Hepatocyte (in vitro differentiated cells): ENCODE results near the gene PCBP1. TPM values are rescaled to one million over a fixed set of nuclear protein-coding genes. Genes with fewer than 3 reads are reported as not detected.
A peak's percentile ranks its signal among the peaks of the same experiment; 100 is the strongest.
"Not testable (repeated sequence)": the region's sequence is repeated elsewhere in the genome, so short reads cannot be mapped to it uniquely, and the experiment has no call there.

Source experiments
- DNase-seq: peaks from one replicate; pipeline ENCODE4 v3.0.0-alpha.2; 2016; ENCODE audit warnings: low spot score
- H2AFZ ChIP-seq: fragments of 200-600 bp; sonication (generic); 2 replicates; pipeline ENCODE4 v1.6.0; 2016; ENCODE audit warnings: antibody characterized with exemption, mild to moderate bottlenecking
- H3K27ac ChIP-seq: fragments of 200-600 bp; sonication (generic); 2 replicates; pipeline ENCODE4 v1.5.1; 2016; ENCODE audit warnings: mild to moderate bottlenecking
- H3K27me3 ChIP-seq: fragments of 200-600 bp; sonication (generic); 2 replicates; pipeline ENCODE4 v1.6.1; 2016
- H3K36me3 ChIP-seq: fragments of 200-600 bp; sonication (generic); replicated peaks from 2 replicates; pipeline ENCODE4 v1.5.1; 2016; ENCODE audit warnings: low read depth; ENCODE audit not compliant: insufficient read depth
- H3K4me1 ChIP-seq: fragments of 200-600 bp; sonication (generic); 2 replicates; pipeline ENCODE4 v1.5.1; 2016; ENCODE audit warnings: mild to moderate bottlenecking, moderate library complexity; ENCODE audit not compliant: insufficient read depth
- H3K4me2 ChIP-seq: fragments of 200-600 bp; sonication (generic); 2 replicates; pipeline ENCODE4 v1.6.0; 2016
- H3K4me3 ChIP-seq: fragments of 200-600 bp; sonication (generic); 2 replicates; pipeline ENCODE4 v1.5.1; 2016; ENCODE audit warnings: mild to moderate bottlenecking
- H3K79me2 ChIP-seq: fragments of 200-600 bp; sonication (generic); 2 replicates; pipeline ENCODE4 v1.6.0; 2017; ENCODE audit warnings: mild to moderate bottlenecking
- H3K9me2 ChIP-seq: fragments of 200-600 bp; sonication (generic); replicated peaks from 2 replicates; pipeline ENCODE4 v1.6.0; 2017; ENCODE audit warnings: mild to moderate bottlenecking; ENCODE audit not compliant: insufficient read depth
- H3K9me3 ChIP-seq: fragments of 200-600 bp; sonication (generic); 2 replicates; pipeline ENCODE4 v1.5.1; 2016; ENCODE audit warnings: low read depth, mild to moderate bottlenecking
- H4K20me1 ChIP-seq: fragments of 200-600 bp; sonication (generic); 2 replicates; pipeline ENCODE4 v1.6.0; 2016; ENCODE audit warnings: mild to moderate bottlenecking; ENCODE audit not compliant: insufficient read depth, poor library complexity, severe bottlenecking
- EZH2 ChIP-seq: fragments of 200-600 bp; sonication (generic); IDR thresholded peaks from 2 replicates; pipeline ENCODE4 v1.6.1; 2016; ENCODE audit warnings: antibody characterized with exemption, mild to moderate bottlenecking, borderline replicate concordance
- EZH2phosphoT487 ChIP-seq: fragments of 200-600 bp; sonication (generic); IDR thresholded peaks from one replicate; pipeline ENCODE4 v1.6.1; 2018; ENCODE audit warnings: antibody characterized with exemption, mild to moderate bottlenecking, low read depth, moderate library complexity; ENCODE audit not compliant: unreplicated experiment, severe bottlenecking
- WGBS: methylation state at CpG from one replicate; pipeline ENCODE4 v1.1.6; 2016; ENCODE audit warnings: low lambda C conversion rate; ENCODE audit errors: missing lambda C conversion rate; 5-methylcytosine and 5-hydroxymethylcytosine counted together
- polyA plus RNA-seq: library from polyadenylated mRNA; unstranded; fragments of >200 nt; fragmentation: Nextera tagmentation; extraction: Ambion mirVana; gene quantifications from 2 replicates; pipeline ENCODE4 v1.2.1, GENCODE V29; 2016
- total RNA-seq: library from RNA; depleted of rRNA; stranded (reverse); fragments of >200 nt; gene quantifications from 2 replicates; pipeline ENCODE4 v1.2.3, GENCODE V29; 2014
- TF ChIP-seq, protein P1 (sequence below): fragments of 200-600 bp; sonication (generic); IDR thresholded peaks from 2 replicates; pipeline ENCODE4 v1.5.1; 2016; ENCODE audit warnings: antibody characterized with exemption, mild to moderate bottlenecking; ENCODE audit not compliant: poor library complexity

Gene PCBP1
- total and polyA plus RNA-seq, 2 experiments from 2014 or later, result 97.1 to 183 TPM

DNA sequence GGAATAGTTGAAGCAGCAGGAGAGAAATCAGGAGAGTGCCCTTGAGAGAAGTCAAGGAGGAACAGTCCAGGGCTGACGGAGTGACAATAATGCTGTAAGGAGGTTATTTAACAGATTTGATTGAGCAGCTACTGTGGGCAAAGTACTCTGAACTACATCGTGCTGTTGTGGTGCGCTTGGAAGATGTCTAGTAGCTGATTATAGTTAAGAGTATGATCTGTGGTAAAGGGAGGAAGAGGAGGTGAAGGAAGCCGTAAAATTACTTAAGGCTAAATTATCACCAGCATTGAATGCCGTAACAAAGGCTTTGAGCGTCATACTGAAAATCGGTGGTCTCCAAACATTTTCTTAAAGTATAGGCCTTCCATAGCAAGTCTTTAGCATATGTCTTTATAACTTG lies 4.5 kb downstream of the PCBP1 start:
- Histone ChIP-seq H3K4me1 (peaks cover 6% of the 10 kb centered on the region), H3K79me2 (peaks cover 32% of the 10 kb centered on the region), H4K20me1 (no peaks in the 10 kb centered on the region), H3K4me3 (no peak overlapping the region), H3K9me2 (no peaks in the 10 kb centered on the region), H3K9me3 (no peaks in the 10 kb centered on the region), H2AFZ (no peak overlapping the region), H3K27ac (peak overlapping the region; percentile 9), H3K36me3 (peaks cover 6% of the 10 kb centered on the region), H3K27me3 (no peaks in the 10 kb centered on the region), H3K4me2 (no peak overlapping the region)
- WGBS, result 94% methylated on average over 7 of the region's 7 CpGs
- DNase-seq, result no peak
- TF ChIP-seq, protein P1, sequence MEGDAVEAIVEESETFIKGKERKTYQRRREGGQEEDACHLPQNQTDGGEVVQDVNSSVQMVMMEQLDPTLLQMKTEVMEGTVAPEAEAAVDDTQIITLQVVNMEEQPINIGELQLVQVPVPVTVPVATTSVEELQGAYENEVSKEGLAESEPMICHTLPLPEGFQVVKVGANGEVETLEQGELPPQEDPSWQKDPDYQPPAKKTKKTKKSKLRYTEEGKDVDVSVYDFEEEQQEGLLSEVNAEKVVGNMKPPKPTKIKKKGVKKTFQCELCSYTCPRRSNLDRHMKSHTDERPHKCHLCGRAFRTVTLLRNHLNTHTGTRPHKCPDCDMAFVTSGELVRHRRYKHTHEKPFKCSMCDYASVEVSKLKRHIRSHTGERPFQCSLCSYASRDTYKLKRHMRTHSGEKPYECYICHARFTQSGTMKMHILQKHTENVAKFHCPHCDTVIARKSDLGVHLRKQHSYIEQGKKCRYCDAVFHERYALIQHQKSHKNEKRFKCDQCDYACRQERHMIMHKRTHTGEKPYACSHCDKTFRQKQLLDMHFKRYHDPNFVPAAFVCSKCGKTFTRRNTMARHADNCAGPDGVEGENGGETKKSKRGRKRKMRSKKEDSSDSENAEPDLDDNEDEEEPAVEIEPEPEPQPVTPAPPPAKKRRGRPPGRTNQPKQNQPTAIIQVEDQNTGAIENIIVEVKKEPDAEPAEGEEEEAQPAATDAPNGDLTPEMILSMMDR, result no peak
- TF ChIP-seq EZH2 (no peak), EZH2phosphoT487 (no peak)

DNA sequence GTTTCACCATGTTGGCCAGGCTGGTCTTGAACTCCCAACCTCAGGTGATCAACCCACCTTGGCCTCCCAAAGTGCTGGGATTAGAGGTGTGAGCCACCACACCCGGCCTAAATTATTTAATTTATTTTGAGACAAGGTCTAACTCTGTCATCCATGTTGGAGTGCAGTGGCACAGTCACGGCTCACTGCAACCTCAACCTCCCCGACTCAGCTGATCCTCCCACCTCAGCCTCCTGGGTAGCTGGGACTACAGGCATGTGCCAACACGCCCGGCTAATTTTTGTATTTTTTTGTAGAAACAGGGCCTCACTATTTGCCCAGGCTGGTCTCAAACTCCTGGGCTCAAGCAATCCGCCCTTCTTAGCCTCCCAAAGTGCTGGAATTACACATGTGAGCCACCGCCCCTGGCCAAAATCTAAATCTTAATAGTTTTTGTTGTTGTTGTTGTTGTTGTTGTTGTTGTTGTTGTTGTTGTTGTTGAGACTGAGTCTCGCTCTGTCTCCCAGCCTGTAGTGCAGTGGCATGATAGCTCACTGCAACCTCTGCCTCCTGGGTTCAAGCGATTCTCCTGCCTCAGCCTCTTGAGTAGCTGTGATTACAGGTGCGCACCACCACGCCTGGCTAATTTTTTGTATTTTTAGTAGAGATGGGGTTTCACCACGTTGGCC lies 5.4 kb downstream of the PCBP1 start:
- peaks cover 30% of the 10 kb centered on the region for H3K79me2 ChIP-seq
- WGBS, result 97% methylated on average over 12 of the region's 12 CpGs
- H3K27ac ChIP-seq, H4K20me1 ChIP-seq, H3K27me3 ChIP-seq, H3K9me3 ChIP-seq, H3K4me2 ChIP-seq, H2AFZ ChIP-seq, H3K36me3 ChIP-seq, DNase-seq, H3K9me2 ChIP-seq, H3K4me3 ChIP-seq, H3K4me1 ChIP-seq: not testable (repeated sequence)

DNA sequence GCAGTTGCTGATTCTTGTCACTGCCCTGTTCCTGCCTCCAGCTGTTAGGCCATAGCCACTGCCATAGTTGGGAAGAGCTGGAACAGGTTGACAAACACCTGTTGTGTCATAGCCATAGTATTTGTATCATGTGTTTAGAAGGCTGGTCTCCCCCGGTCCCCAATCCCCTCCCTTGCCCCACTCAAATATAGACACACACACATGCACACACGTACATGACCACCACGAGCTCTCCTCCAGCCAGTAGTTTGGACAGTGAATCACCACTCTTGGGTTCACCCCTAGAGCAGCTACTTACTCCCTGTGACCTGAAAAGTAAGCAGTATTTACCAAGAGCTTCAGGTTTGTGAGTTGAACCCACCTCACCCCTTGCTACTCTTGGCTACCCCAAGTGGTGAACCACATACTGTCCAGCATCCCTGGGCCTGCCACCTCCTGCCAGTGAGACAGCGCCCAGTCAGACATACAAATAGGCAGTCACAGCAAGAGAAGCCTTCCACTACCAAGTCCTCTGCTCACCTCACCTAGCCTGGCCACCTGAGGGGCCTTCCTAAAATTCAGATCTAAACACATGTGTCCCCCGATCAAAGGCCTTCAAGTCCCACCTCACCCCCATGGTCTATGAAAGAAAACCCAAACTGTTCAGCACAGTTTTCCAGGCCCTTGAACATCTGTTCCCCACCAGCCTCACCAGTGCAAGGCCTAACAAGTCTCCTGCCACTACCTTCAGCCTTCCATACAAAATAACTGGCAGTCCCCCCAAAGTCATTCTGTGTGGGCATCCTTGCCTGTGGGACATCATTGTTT lies 7.1 kb downstream of the PCBP1 start:
- H4K20me1 ChIP-seq, result no peaks in the 10 kb centered on the region
- no peaks in the 10 kb centered on the region for H3K9me2 ChIP-seq
- H3K79me2 ChIP-seq, result peaks cover 13% of the 10 kb centered on the region
- 96% methylated on average over 5 of the region's 5 CpGs for WGBS
- H3K27ac ChIP-seq, result no peak overlapping the region
- no peak overlapping the region for H3K4me2 ChIP-seq
- no peaks in the 10 kb centered on the region for H3K36me3 ChIP-seq
- no peak for DNase-seq
- H2AFZ ChIP-seq, result no peak overlapping the region
- H3K4me3 ChIP-seq, result no peak overlapping the region
- TF ChIP-seq EZH2, result no peak
- TF ChIP-seq, protein P1, result no peak
- TF ChIP-seq EZH2phosphoT487, result no peak
- no peaks in the 10 kb centered on the region for H3K27me3 ChIP-seq
- peaks cover 6% of the 10 kb centered on the region for H3K4me1 ChIP-seq
- H3K9me3 ChIP-seq, result no peaks in the 10 kb centered on the region

DNA sequence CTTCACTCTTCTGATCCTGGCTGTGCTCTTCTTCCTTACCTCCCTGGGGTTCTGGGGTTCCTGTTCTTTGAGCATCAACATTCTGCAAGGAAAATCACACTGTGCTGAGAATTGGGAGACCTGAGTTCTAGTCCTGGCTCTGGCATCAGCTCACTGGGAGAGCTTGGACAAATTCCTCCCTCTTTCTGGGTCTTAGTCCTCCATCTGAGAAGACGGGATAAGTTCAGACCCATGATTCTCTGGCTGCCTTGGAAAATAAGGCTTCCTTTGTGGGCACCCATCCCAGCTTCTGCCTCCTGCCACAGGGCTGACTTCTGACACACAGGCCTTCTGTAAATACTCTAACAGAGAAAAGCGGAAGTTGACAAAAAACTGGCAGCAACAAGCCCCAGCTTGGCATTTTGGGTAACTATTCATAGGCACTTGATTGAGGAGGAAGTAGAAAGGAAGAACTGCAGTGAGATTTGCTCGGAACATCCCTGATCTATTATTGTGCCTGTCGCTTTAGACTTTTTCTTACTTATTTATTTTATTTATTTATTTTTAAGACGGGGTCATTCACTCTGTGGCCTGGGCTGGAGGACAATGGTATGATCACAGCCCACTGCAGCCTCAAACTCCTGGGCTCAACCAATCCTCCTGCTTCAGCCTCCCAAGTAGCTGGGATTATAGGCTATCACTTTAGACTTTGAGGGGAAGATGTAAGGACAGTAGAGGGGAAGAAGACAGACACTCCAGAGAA lies 7.9 kb downstream of the PCBP1 start:
- Histone ChIP-seq H2AFZ (no peak overlapping the region), H3K27me3 (no peaks in the 10 kb centered on the region), H3K4me1 (peaks cover under 1% of the 10 kb centered on the region), H3K4me3 (no peak overlapping the region), H3K9me3 (no peaks in the 10 kb centered on the region), H3K27ac (no peak overlapping the region), H3K36me3 (no peaks in the 10 kb centered on the region), H3K9me2 (no peaks in the 10 kb centered on the region), H3K79me2 (peaks cover 5% of the 10 kb centered on the region), H3K4me2 (no peak overlapping the region), H4K20me1 (no peaks in the 10 kb centered on the region)
- DNase-seq, result no peak
- 88% methylated on average over 5 of the region's 5 CpGs for WGBS
- TF ChIP-seq, protein P1, result no peak
- TF ChIP-seq EZH2 (no peak), EZH2phosphoT487 (no peak)
